GM23248 (cell line): ENCODE data around the gene RAI2. TPM values are rescaled to one million over a fixed set of nuclear protein-coding genes. Genes with fewer than 3 reads are reported as not detected.
"Not testable (repeated sequence)": the region's sequence is repeated elsewhere in the genome, so short reads cannot be mapped to it uniquely, and the experiment has no call there.

Experiments used
- DNase-seq: peaks from one replicate; pipeline ENCODE4 v3.0.0-alpha.2; 2015
- H2AFZ ChIP-seq: fragments of 200-600 bp; sonication (generic); 2 replicates; pipeline ENCODE4 v1.6.1; 2016; ENCODE audit warnings: antibody characterized with exemption
- H3F3A ChIP-seq: fragments of 200-600 bp; sonication (generic); 2 replicates; pipeline ENCODE4 v1.6.1; 2016; ENCODE audit warnings: mild to moderate bottlenecking, antibody characterized with exemption, mixed run types; ENCODE audit not compliant: insufficient read depth
- H3K27ac ChIP-seq: fragments of 200-600 bp; sonication (generic); 2 replicates; pipeline ENCODE4 v1.5.1; 2016; ENCODE audit warnings: mild to moderate bottlenecking
- H3K27me3 ChIP-seq: fragments of 200-600 bp; sonication (generic); replicated peaks from 2 replicates; pipeline ENCODE4 v1.6.1; 2016; ENCODE audit warnings: mild to moderate bottlenecking; ENCODE audit not compliant: insufficient read depth
- H3K36me3 ChIP-seq: fragments of 200-600 bp; sonication (generic); 2 replicates; pipeline ENCODE4 v1.6.1; 2016; ENCODE audit warnings: low read depth, mild to moderate bottlenecking
- H3K4me1 ChIP-seq: fragments of 200-600 bp; sonication (generic); 2 replicates; pipeline ENCODE4 v1.6.1; 2016; ENCODE audit warnings: mild to moderate bottlenecking; ENCODE audit not compliant: insufficient read depth
- H3K4me2 ChIP-seq: fragments of 200-600 bp; sonication (generic); one replicate; pipeline ENCODE4 v1.6.1; 2016; ENCODE audit warnings: mild to moderate bottlenecking; ENCODE audit not compliant: unreplicated experiment
- H3K4me3 ChIP-seq: fragments of 200-600 bp; sonication (generic); 2 replicates; pipeline ENCODE4 v1.5.1; 2016; ENCODE audit warnings: mild to moderate bottlenecking
- H3K79me2 ChIP-seq: fragments of 200-600 bp; sonication (generic); 2 replicates; pipeline ENCODE4 v1.6.1; 2016; ENCODE audit warnings: mild to moderate bottlenecking; ENCODE audit not compliant: insufficient read depth
- H3K9ac ChIP-seq: fragments of 200-600 bp; sonication (generic); 2 replicates; pipeline ENCODE4 v1.6.1; 2016; ENCODE audit warnings: mild to moderate bottlenecking
- H3K9me2 ChIP-seq: fragments of 200-600 bp; sonication (generic); 2 replicates; pipeline ENCODE4 v1.6.1; 2016; ENCODE audit warnings: mixed run types, mild to moderate bottlenecking, moderate library complexity; ENCODE audit not compliant: insufficient read depth
- H3K9me3 ChIP-seq: fragments of 200-600 bp; sonication (generic); one replicate; pipeline ENCODE4 v1.6.1; 2017; ENCODE audit warnings: low read depth
- H4K20me1 ChIP-seq: fragments of 200-600 bp; sonication (generic); 2 replicates; pipeline ENCODE4 v1.6.0; 2016; ENCODE audit not compliant: insufficient read depth
- EZH2 ChIP-seq: fragments of 200-600 bp; sonication (generic); IDR thresholded peaks from 2 replicates; pipeline ENCODE4 v1.6.1; 2018; ENCODE audit warnings: antibody characterized with exemption, mild to moderate bottlenecking; ENCODE audit not compliant: insufficient read depth, poor library complexity, severe bottlenecking
- EZH2phosphoT487 ChIP-seq: fragments of 200-600 bp; sonication (generic); IDR thresholded peaks from 2 replicates; pipeline ENCODE4 v1.6.1; 2018; ENCODE audit warnings: antibody characterized with exemption, moderate library complexity, mild to moderate bottlenecking, low read depth; ENCODE audit not compliant: insufficient read depth
- WGBS, 2 experiments: methylation state at CpG; one replicate each; pipeline ENCODE4 v1.1.6; 2015 to 2017; ENCODE audit warnings: low lambda C conversion rate in 2 of 2, low coverage in 1 of 2; ENCODE audit errors: missing lambda C conversion rate in 2 of 2; 5-methylcytosine and 5-hydroxymethylcytosine counted together
- in situ Hi-C: fragments of 300-500 bp; cut with MboI; formaldehyde crosslinking; loops from 2 replicates; pipeline ENCODE4 v1.15.0; 2020
- polyA plus RNA-seq: library from polyadenylated mRNA; unstranded; fragments of >200 nt; fragmentation: Nextera tagmentation; extraction: Ambion mirVana; gene quantifications from 2 replicates; pipeline ENCODE4 v1.2.1, GENCODE V29; 2016
- total RNA-seq: library from RNA; depleted of rRNA; stranded (reverse); fragments of >200 nt; shearing (Covaris generic); gene quantifications from 2 replicates; pipeline ENCODE4 v1.2.3, GENCODE V29; 2014

RAI2 gene
- total and polyA plus RNA-seq, 2 experiments from 2014 or later = not detected

DNA sequence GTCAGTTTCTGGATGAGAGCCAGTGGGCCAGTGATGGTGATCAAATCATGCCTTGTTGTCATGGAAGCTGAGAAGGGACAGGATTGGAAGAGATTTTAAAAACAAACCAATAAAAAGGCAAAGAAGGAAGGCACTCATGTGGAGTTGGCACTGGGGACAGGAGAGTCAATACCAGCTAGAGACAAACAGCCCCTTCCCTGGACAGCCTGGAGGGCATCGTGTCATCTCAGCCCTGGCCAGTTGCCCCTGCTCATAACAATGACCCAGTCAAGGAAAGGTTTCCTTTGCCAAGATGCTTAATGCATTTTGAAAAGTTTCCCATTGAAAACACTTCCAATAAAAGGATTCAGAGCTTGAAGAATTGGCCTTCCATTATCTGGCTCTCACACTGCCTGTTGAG is 68.3 kb downstream of the RAI2 start:
- Histone ChIP-seq H3K4me3 (no peak overlapping the region), H3K4me1 (no peaks in the 10 kb centered on the region), H3K79me2 (no peaks in the 10 kb centered on the region), H3F3A (no peaks in the 10 kb centered on the region), H3K27ac (no peak overlapping the region), H3K36me3 (no peaks in the 10 kb centered on the region), H4K20me1 (no peaks in the 10 kb centered on the region), H3K9me3 (no peaks in the 10 kb centered on the region), H2AFZ (no peak overlapping the region), H3K9ac (no peak overlapping the region), H3K9me2 (no peaks in the 10 kb centered on the region), H3K27me3 (no peaks in the 10 kb centered on the region), H3K4me2 (no peak overlapping the region)
- no peak for TF ChIP-seq EZH2
- TF ChIP-seq EZH2phosphoT487 = no peak
- no peak for DNase-seq
- 0% methylated on average over 1 of the region's 1 CpG for WGBS, 2 experiments
- in situ Hi-C loops = no loop called here

- Histone ChIP-seq H3F3A (no peaks in the 10 kb centered on the region), H3K9me2 (no peaks in the 10 kb centered on the region), H3K4me3 (no peak overlapping the region), H3K9me3 (no peaks in the 10 kb centered on the region), H3K4me1 (no peaks in the 10 kb centered on the region), H4K20me1 (no peaks in the 10 kb centered on the region), H3K27ac (no peak overlapping the region), H3K4me2 (no peak overlapping the region), H3K36me3 (no peaks in the 10 kb centered on the region), H2AFZ (no peak overlapping the region), H3K79me2 (no peaks in the 10 kb centered on the region), H3K27me3 (no peaks in the 10 kb centered on the region), H3K9ac (no peak overlapping the region)
- peak; percentile 30 for DNase-seq
- in situ Hi-C loops = no loop called here
- TF ChIP-seq EZH2 (no peak), EZH2phosphoT487 (no peak)
- WGBS, 2 experiments = 22 to 28% methylated on average over 6 to 8 of the region's 8 CpGs
Measured at GRCh38 chrX:17788956-17789562, 72.0 kb downstream of the RAI2 start.

GRCh38 chrX:17788439-17788838 is 72.7 kb downstream of the RAI2 start:
- H3K27me3 ChIP-seq = no peaks in the 10 kb centered on the region
- no peaks in the 10 kb centered on the region for H3K36me3 ChIP-seq
- no peaks in the 10 kb centered on the region for H3K9me2 ChIP-seq
- H4K20me1 ChIP-seq = no peaks in the 10 kb centered on the region
- no peaks in the 10 kb centered on the region for H3K4me1 ChIP-seq
- 0% methylated on average over 2 to 4 of the region's 4 CpGs for WGBS, 2 experiments
- in situ Hi-C loops = no loop called here
- no peak for TF ChIP-seq EZH2phosphoT487
- TF ChIP-seq EZH2 = no peak
- H3K4me2 ChIP-seq = no peak overlapping the region
- H2AFZ ChIP-seq = no peak overlapping the region
- H3K9me3 ChIP-seq = no peaks in the 10 kb centered on the region
- peak; percentile 40 for DNase-seq
- H3K79me2 ChIP-seq = no peaks in the 10 kb centered on the region
- H3K4me3 ChIP-seq = no peak overlapping the region
- H3K9ac ChIP-seq = no peak overlapping the region
- no peaks in the 10 kb centered on the region for H3F3A ChIP-seq
- H3K27ac ChIP-seq = no peak overlapping the region

DNA sequence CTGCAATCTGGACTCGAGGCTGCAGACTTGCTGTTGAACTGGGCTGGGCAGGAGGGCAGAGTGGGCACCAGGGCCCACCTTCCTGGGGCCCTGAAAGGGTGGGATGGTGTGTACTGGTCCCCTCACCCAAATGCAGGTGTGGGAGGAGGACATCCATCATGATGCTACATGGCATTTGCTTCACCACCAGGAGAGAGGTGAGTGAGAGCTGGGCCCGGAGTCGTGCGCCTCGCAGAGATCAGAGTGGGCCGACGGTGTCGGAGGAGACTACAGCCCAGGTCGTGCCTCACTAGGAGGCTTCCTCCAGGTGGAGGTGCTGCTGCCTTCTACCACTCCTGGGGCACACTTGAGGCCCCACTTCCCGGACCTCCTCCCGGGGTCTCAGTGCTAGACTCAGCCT is 73.5 kb downstream of the RAI2 start:
- Histone ChIP-seq H3K4me3 (no peak overlapping the region), H3F3A (no peaks in the 10 kb centered on the region), H3K27me3 (no peaks in the 10 kb centered on the region), H3K79me2 (no peaks in the 10 kb centered on the region), H2AFZ (no peak overlapping the region), H4K20me1 (no peaks in the 10 kb centered on the region), H3K27ac (no peak overlapping the region), H3K4me2 (no peak overlapping the region), H3K36me3 (no peaks in the 10 kb centered on the region), H3K4me1 (no peaks in the 10 kb centered on the region), H3K9ac (no peak overlapping the region), H3K9me3 (no peaks in the 10 kb centered on the region), H3K9me2 (no peaks in the 10 kb centered on the region)
- TF ChIP-seq EZH2 = no peak
- TF ChIP-seq EZH2phosphoT487 = no peak
- in situ Hi-C loops = no loop called here
- 75 to 84% methylated on average over 9 to 10 of the region's 11 CpGs for WGBS, 2 experiments
- no peak for DNase-seq

DNA sequence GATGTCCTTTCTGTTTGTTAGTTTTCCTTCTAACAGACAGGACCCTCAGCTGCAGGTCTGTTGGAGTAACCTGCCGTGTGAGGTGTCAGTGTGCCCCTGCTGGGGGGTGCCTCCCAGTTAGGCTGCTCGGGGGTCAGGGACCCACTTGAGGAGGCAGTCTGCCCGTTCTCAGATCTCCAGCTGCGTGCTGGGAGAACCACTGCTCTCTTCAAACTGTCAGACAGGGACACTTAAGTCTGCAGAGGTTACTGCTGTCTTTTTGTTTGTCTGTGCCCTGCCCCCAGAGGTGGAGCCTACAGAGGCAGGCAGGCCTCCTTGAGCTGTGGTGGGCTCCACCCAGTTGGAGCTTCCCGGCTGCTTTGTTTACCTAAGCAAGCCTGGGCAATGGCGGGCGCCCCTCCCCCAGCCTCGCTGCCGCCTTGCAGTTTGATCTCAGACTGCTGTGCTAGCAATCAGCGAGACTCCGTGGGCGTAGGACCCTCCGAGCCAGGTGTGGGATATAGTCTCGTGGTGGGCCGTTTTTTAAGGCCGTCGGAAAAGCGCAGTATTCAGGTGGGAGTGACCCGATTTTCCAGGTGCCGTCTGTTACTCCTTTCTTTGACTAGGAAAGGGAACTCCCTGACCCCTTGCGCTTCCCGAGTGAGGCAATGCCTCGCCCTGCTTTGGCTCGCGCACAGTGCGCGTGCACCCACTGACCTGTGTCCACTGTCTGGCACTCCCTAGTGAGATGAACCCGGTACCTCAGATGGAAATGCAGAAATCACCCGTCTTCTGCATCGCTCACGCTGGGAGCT is 74.3 kb downstream of the RAI2 start:
- H3K36me3 ChIP-seq, H3F3A ChIP-seq, in situ Hi-C loops, H3K9me2 ChIP-seq, H3K9ac ChIP-seq, H4K20me1 ChIP-seq, H3K79me2 ChIP-seq, H3K4me3 ChIP-seq, H3K27ac ChIP-seq, DNase-seq, H3K9me3 ChIP-seq, H2AFZ ChIP-seq, H3K4me1 ChIP-seq, H3K4me2 ChIP-seq, H3K27me3 ChIP-seq: not testable (repeated sequence)
- 74 to 79% methylated on average over 6 to 13 of the region's 31 CpGs for WGBS, 2 experiments
